HCT116 (cell line): Measurements from ENCODE around the gene ACCS. TPM values are rescaled to one million over a fixed set of nuclear protein-coding genes. Genes with fewer than 3 reads are reported as not detected.

ENCODE experiments used
- ATAC-seq: fragments of 200-7000 bp; cut with Tn5 transposase; 2 replicates; pipeline ENCODE4 v1.9.1; 2020; ENCODE audit warnings: mild to moderate bottlenecking, moderate library complexity
- BruUV-seq: library from RNA; stranded (reverse); fragments of 400-500 nt; replicated peaks from 2 replicates; lab custom pipeline; 2021; lab: Mats Ljungman, UMichigan
- CTCF ChIA-PET: fragments of 300-600 bp; sonication (Branson Sonifier 250); formaldehyde crosslinking; loops from one replicate; lab custom pipeline; 2021; ENCODE audit warnings: antibody characterized with exemption; lab: Charles Lee
- POLR2A ChIA-PET: fragments of 300-600, 350-600 bp; sonication (Branson Sonifier 250); formaldehyde crosslinking; loops from one replicate; lab custom pipeline; 2021; ENCODE audit warnings: antibody characterized with exemption; lab: Charles Lee
- RAD21 ChIA-PET, 2 experiments: fragments of 300-600 bp; sonication (Branson Sonifier 250); formaldehyde crosslinking; loops; one replicate each; lab custom pipeline; 2023; ENCODE audit warnings: low total read pairs in 2 of 2; ENCODE audit not compliant: uncharacterized antibody in 2 of 2, unreplicated experiment in 2 of 2, low non-redundant PET in 1 of 2; lab: Charles Lee
- DNase-seq: peaks from one replicate; pipeline ENCODE4 v3.0.0-alpha.2; 2010; ENCODE audit warnings: low read depth, low spot score
- H2AFZ ChIP-seq: fragments of 200-600 bp; shearing (Covaris generic), sonication (generic); 2 replicates; pipeline ENCODE4 v1.6.1; 2017; ENCODE audit warnings: low read depth, mixed run types, mixed read lengths, antibody characterized with exemption, low read length; ENCODE audit not compliant: poor library complexity, severe bottlenecking
- H3K27ac ChIP-seq: 2 replicates; pipeline ENCODE4 v1.5.1; 2012; ENCODE audit warnings: low read depth, low read length
- H3K27me3 ChIP-seq: fragments of 200-600 bp; sonication (generic); 2 replicates; pipeline ENCODE4 v1.6.1; 2016; ENCODE audit warnings: mixed run types, low read length, mixed read lengths; ENCODE audit not compliant: insufficient read depth
- H3K36me3 ChIP-seq, 2 experiments: fragments of 200-500 bp in 1 of 2; fragments of 200-600 bp in 1 of 2; sonication (Bioruptor generic) in 1 of 2; sonication (generic) in 1 of 2; 2 replicates each; pipeline versions ENCODE4 v1.5.1 to v1.6.1; 2014 to 2016; ENCODE audit warnings: low read length in 2 of 2, inconsistent platforms in 1 of 2, mixed read lengths in 1 of 2, mixed run types in 1 of 2; ENCODE audit not compliant: insufficient read depth in 2 of 2, control insufficient read depth in 1 of 2
- H3K4me1 ChIP-seq, 2 experiments: fragments of 200-600 bp in 1 of 2; sonication (generic) in 1 of 2; 2 replicates each; pipeline versions ENCODE4 v1.5.1 to v1.6.1; 2012 to 2017; ENCODE audit warnings: low read length in 2 of 2, inconsistent platforms in 1 of 2, mild to moderate bottlenecking in 1 of 2, mixed read lengths in 1 of 2, mixed run types in 1 of 2, moderate library complexity in 1 of 2; ENCODE audit not compliant: insufficient read depth in 2 of 2, control insufficient read depth in 1 of 2
- H3K4me2 ChIP-seq: fragments of 200-600 bp; sonication (generic); 2 replicates; pipeline ENCODE4 v1.6.1; 2017; ENCODE audit warnings: mixed run types, low read length, mixed read lengths
- H3K4me3 ChIP-seq, 2 experiments: fragments of 200-600 bp in 1 of 2; sonication (generic) in 1 of 2; replicated peaks in 1 of 2; 2 replicates each; pipeline ENCODE4 v1.5.1; 2011 to 2016; ENCODE audit warnings: low read length in 2 of 2, control low read depth in 1 of 2, low read depth in 1 of 2, mild to moderate bottlenecking in 1 of 2, mixed read lengths in 1 of 2, mixed run types in 1 of 2
- H3K79me2 ChIP-seq: fragments of 200-600 bp; sonication (generic); 2 replicates; pipeline ENCODE4 v1.6.1; 2017; ENCODE audit warnings: mild to moderate bottlenecking, mixed run types, low read length, moderate library complexity, mixed read lengths; ENCODE audit not compliant: insufficient read depth
- H3K9ac ChIP-seq: fragments of 200-600 bp; sonication (generic); 2 replicates; pipeline ENCODE4 v1.6.1; 2016; ENCODE audit warnings: low read length, mixed read lengths
- H3K9me2 ChIP-seq: fragments of 200-600 bp; sonication (generic), shearing (Covaris generic); 2 replicates; pipeline ENCODE4 v1.6.1; 2017; ENCODE audit warnings: mixed run types, mild to moderate bottlenecking, moderate library complexity; ENCODE audit not compliant: insufficient read depth
- H3K9me3 ChIP-seq, 2 experiments: fragments of 200-500 bp in 1 of 2; fragments of 200-600 bp in 1 of 2; sonication (Bioruptor generic) in 1 of 2; sonication (generic) in 1 of 2; 2 replicates each; pipeline ENCODE4 v1.6.1; 2014 to 2017; ENCODE audit warnings: low read length in 2 of 2, mixed read lengths in 2 of 2, inconsistent platforms in 1 of 2, low read depth in 1 of 2, mild to moderate bottlenecking in 1 of 2, mixed run types in 1 of 2, moderate library complexity in 1 of 2; ENCODE audit not compliant: control insufficient read depth in 1 of 2, insufficient read depth in 1 of 2
- H4K20me1 ChIP-seq: fragments of 200-600 bp; sonication (generic), shearing (Covaris generic); 2 replicates; pipeline ENCODE4 v1.6.1; 2017; ENCODE audit warnings: mixed run types, mild to moderate bottlenecking, moderate library complexity; ENCODE audit not compliant: insufficient read depth
- CBX3 ChIP-seq: IDR thresholded peaks from 2 replicates; pipeline ENCODE4 v1.6.1; 2012; ENCODE audit warnings: low read depth
- EZH2 ChIP-seq: fragments of 200-600 bp; sonication (generic); IDR thresholded peaks from 2 replicates; pipeline ENCODE4 v1.6.1; 2017; ENCODE audit warnings: antibody characterized with exemption, mixed run types
- EZH2phosphoT487 ChIP-seq: fragments of 200-600 bp; IDR thresholded peaks from 2 replicates; pipeline ENCODE4 v1.6.1; 2018; ENCODE audit warnings: antibody characterized with exemption, borderline replicate concordance
- FOSL1 ChIP-seq: IDR thresholded peaks from 2 replicates; pipeline ENCODE4 v1.6.1; 2012; ENCODE audit warnings: low read depth
- JUND ChIP-seq: IDR thresholded peaks from 2 replicates; pipeline ENCODE4 v1.6.1; 2012
- MAX ChIP-seq: IDR thresholded peaks from 2 replicates; pipeline ENCODE4 v1.6.1; 2012
- POLR2AphosphoS5 ChIP-seq: IDR thresholded peaks from 2 replicates; pipeline ENCODE4 v1.6.1; 2011; ENCODE audit warnings: mild to moderate bottlenecking, low read depth, low read length, moderate library complexity
- REST ChIP-seq: IDR thresholded peaks from 2 replicates; pipeline ENCODE4 v1.6.1; 2012; ENCODE audit warnings: low read depth
- SIN3A ChIP-seq: IDR thresholded peaks from 2 replicates; pipeline ENCODE4 v1.6.1; 2012; ENCODE audit warnings: low read depth
- YY1 ChIP-seq: IDR thresholded peaks from 2 replicates; pipeline ENCODE4 v1.6.1; 2011; ENCODE audit warnings: low read length, low read depth, moderate library complexity, mild to moderate bottlenecking; ENCODE audit not compliant: insufficient replicate concordance; ENCODE audit errors: extremely low read depth
- ZBTB33 ChIP-seq: IDR thresholded peaks from 2 replicates; pipeline ENCODE4 v1.6.1; 2011; ENCODE audit warnings: mild to moderate bottlenecking, low read length, moderate library complexity; ENCODE audit not compliant: insufficient replicate concordance; ENCODE audit errors: extremely low read depth
- intact Hi-C: fragments of 100-400 bp; cut with micrococcal nuclease; formaldehyde crosslinking; loops from 2 replicates; pipeline ENCODE4 v1.10.0; 2022
- total RNA-seq: library from RNA; stranded (reverse); gene quantifications from one replicate; pipeline ENCODE4 v1.2.1, GENCODE V29; 2021; ENCODE audit not compliant: unreplicated experiment

Gene ACCS
- total RNA-seq, 1 experiment from 2014 or later, result 13.2 TPM

DNA sequence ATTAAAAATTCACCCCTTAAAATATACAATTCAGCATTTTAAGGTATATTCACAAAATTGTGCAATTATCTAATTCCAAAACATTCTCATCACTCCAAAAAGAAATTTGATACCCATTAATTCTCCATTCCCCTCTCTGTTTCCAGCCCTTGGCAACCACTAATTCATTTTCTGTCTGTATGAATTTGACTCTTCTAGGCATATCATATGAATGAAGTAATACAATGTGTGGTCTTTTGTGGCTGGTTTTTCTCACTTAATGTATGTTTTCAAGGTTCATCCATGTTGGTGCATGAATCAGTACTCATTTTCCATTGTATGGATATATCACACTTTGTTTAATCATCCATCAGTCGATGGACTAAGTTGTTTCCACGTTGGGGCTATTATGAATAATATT lies 47.2 kb upstream of the ACCS start:
- no peak overlapping the region for H3K4me2 ChIP-seq
- H3K27me3 ChIP-seq, result no peaks in the 10 kb centered on the region
- BruUV-seq, result no TSS peak
- no peak for DNase-seq
- no peaks in the 10 kb centered on the region for H4K20me1 ChIP-seq
- intact Hi-C loops, result no loop called here
- no peaks in the 10 kb centered on the region for H3K36me3 ChIP-seq
- H3K79me2 ChIP-seq, result no peaks in the 10 kb centered on the region
- ChIA-PET CTCF (no interaction called here), POLR2A (no interaction called here), RAD21 (interaction anchor here in 1 of 2 experiments (0.6 kb wide), 1 partner anchor 30 kb away, joined by 3 read pairs; no protein-coding TSS in a partner anchor)
- no peak overlapping the region for H3K4me3 ChIP-seq
- no peaks in the 10 kb centered on the region for H3K9me2 ChIP-seq
- H3K9ac ChIP-seq, result no peak overlapping the region
- H3K9me3 ChIP-seq, result no peaks in the 10 kb centered on the region
- no peak for TF ChIP-seq FOSL1
- no peak for TF ChIP-seq REST
- no peak for TF ChIP-seq POLR2AphosphoS5
- TF ChIP-seq ZBTB33, result no peak
- TF ChIP-seq JUND, result no peak
- no peak for TF ChIP-seq SIN3A
- TF ChIP-seq EZH2phosphoT487, result no peak
- TF ChIP-seq MAX, result no peak
- no peak for TF ChIP-seq EZH2
- no peak for TF ChIP-seq CBX3
- no peak for TF ChIP-seq YY1
- no peak overlapping the region for H2AFZ ChIP-seq
- ATAC-seq, result no peak
- H3K27ac ChIP-seq, result no peak overlapping the region
- peaks cover 9 to 16% of the 10 kb centered on the region in 2 experiments for H3K4me1 ChIP-seq
